ENCODE data around the gene RGMA. TPM values are rescaled to one million over a fixed set of nuclear protein-coding genes. Genes with fewer than 3 reads are reported as not detected.

The RGMA gene
- total and polyA plus RNA-seq, 2 of the 8 experiments (the other 6 are each of a cell fraction or from before 2014, with no cell fraction given): 19.9 to 39.8 TPM

- Histone ChIP-seq H3K14ac (ENCODE audit: insufficient read length) (no peak overlapping the region), H4K8ac (ENCODE audit: extremely low read depth, insufficient read depth, low read length) (no peak overlapping the region; the same call in 1 of the 2 replicates), H4K5ac (ENCODE audit: insufficient read length, low read depth, low read length) (no peak overlapping the region), H2AK5ac (ENCODE audit: low read depth, low read length) (no peak overlapping the region), H4K91ac (replicated peaks; ENCODE audit: insufficient read length, low read length) (no peak overlapping the region), H3K9me3 (ENCODE audit: insufficient read depth in 2 of 2, low read depth in 1 of 2, low read length in 1 of 2) (no peaks in the 10 kb centered on the region), H2AFZ (ENCODE audit: low read length) (no peak overlapping the region), H3K4me2 (ENCODE audit: insufficient read depth in 1 of 2, low read depth in 2 of 2, low read length in 2 of 2) (no peak overlapping the region), H3K9ac (replicated peaks in 1 of 4; ENCODE audit: extremely low read depth in 1 of 4, low read depth in 3 of 4, low read length in 3 of 4) (no peak overlapping the region), H3K27me3 (replicated peaks in 1 of 4; ENCODE audit: control insufficient read depth in 3 of 4, extremely low read depth in 1 of 4, insufficient read depth in 3 of 4, low read length in 3 of 4) (no peaks in the 10 kb centered on the region), H3K4ac (replicated peaks; ENCODE audit: insufficient read length, low read depth, low read length) (no peak overlapping the region), H3K4me3 (ENCODE audit: extremely low read depth in 1 of 4, insufficient read depth in 2 of 4, low read depth in 3 of 4, low read length in 4 of 4) (no peak overlapping the region), H4K20me1 (replicated peaks in 1 of 2; ENCODE audit: control insufficient read depth in 1 of 2, insufficient read depth in 2 of 2, low read length in 2 of 2) (peaks cover 8 to 15% of the 10 kb centered on the region in 2 experiments), H2BK120ac (replicated peaks; ENCODE audit: low read depth, low read length) (no peak overlapping the region), H3K23me2 (ENCODE audit: low read depth, low read length) (no peaks in the 10 kb centered on the region), H3K36me3 (ENCODE audit: control insufficient read depth in 2 of 4, insufficient read depth in 4 of 4, low read length in 3 of 4) (peaks cover 40 to 77% (median 63%) of the 10 kb centered on the region in 4 experiments), H3K56ac (replicated peaks; ENCODE audit: insufficient read length, low read depth, low read length) (no peak overlapping the region), H3K27ac (ENCODE audit: low read depth, low read length) (no peak overlapping the region), H3K79me1 (ENCODE audit: low read depth, low read length) (peaks cover 9% of the 10 kb centered on the region; the same call in 1 of the 2 replicates), H3K79me2 (ENCODE audit: control insufficient read depth in 1 of 2, insufficient read depth in 2 of 2, low read length in 2 of 2) (peaks cover 0 to 5% of the 10 kb centered on the region in 2 experiments; a peak in 1 of 4 replicates), H2BK20ac (ENCODE audit: low read length) (no peak overlapping the region), H3K4me1 (replicated peaks in 1 of 4; ENCODE audit: control insufficient read depth in 3 of 4, insufficient read depth in 4 of 4, low read length in 3 of 4) (no peaks in the 10 kb centered on the region; a peak in 1 of 7 replicates), H3K23ac (ENCODE audit: insufficient read length) (no peak overlapping the region), H2BK5ac (ENCODE audit: low read depth, low read length) (no peak overlapping the region), H2BK12ac (ENCODE audit: low read depth, low read length) (no peak overlapping the region), H2BK15ac (ENCODE audit: low read length) (no peak overlapping the region), H3K18ac (ENCODE audit: extremely low read depth, low read length) (no peak overlapping the region)
- TF ChIP-seq SP2 (IDR thresholded peaks at IDR 0.05; ENCODE audit: low read length) (no peak), YY1 (IDR thresholded peaks at IDR 0.05; ENCODE audit: low read depth, low read length) (no peak), SP1 (IDR thresholded peaks at IDR 0.05; ENCODE audit: low read depth, low read length) (no peak), BACH1 (IDR thresholded peaks at IDR 0.05; ENCODE audit: low read length) (no peak)
- WGBS, 2 experiments (ENCODE audit: extremely low coverage in 1 of 2, insufficient coverage in 1 of 2, insufficient read length in 1 of 2, insufficient replicate concordance in 2 of 2, low coverage in 1 of 2, low lambda C conversion rate in 2 of 2, missing lambda C conversion rate in 1 of 2): 98% methylated on average over 10 of the region's 10 CpGs; no CpG with 5 or more reads in 1 of the 2 experiments
- FAIRE-seq (no peak), DNase-seq (ENCODE audit: low read depth in 1 of 2, low spot score in 2 of 2) (no peak)
- POLR2A ChIA-PET (ENCODE audit: partially characterized antibody): no interaction called here
- CTCF ChIA-PET (ENCODE audit: partially characterized antibody): no interaction called here
Observed at GRCh38 chr15:93024293-93024692, 64.7 kb downstream of the RGMA start.

All from H1 (cell line).